Panc1 (cell line): ENCODE results near the gene SLC24A4. TPM values are rescaled to one million over a fixed set of nuclear protein-coding genes. Genes with fewer than 3 reads are reported as not detected.

Source experiments
- ATAC-seq: fragments of 200-7000 bp; cut with Tn5 transposase; 2 replicates; pipeline ENCODE4 v1.9.1; 2020; ENCODE audit warnings: mild to moderate bottlenecking, moderate library complexity
- BruUV-seq: library from RNA; stranded (reverse); fragments of 400-500 nt; replicated peaks from 2 replicates; lab custom pipeline; 2021; lab: Mats Ljungman, UMichigan
- CTCF ChIA-PET: fragments of 300-600 bp; sonication (Branson Sonifier 250); formaldehyde crosslinking; loops from one replicate; lab custom pipeline; 2022; ENCODE audit warnings: antibody characterized with exemption; lab: Charles Lee
- POLR2A ChIA-PET: fragments of 300-600 bp; sonication (Branson Sonifier 250); formaldehyde crosslinking; loops from one replicate; lab custom pipeline; 2022; ENCODE audit warnings: antibody characterized with exemption; lab: Charles Lee
- DNase-seq: peaks from one replicate; pipeline ENCODE4 v3.0.0-alpha.2; 2010; ENCODE audit warnings: low read depth, low spot score
- H3K27ac ChIP-seq: 2 replicates; pipeline ENCODE4 v1.5.1; 2011; ENCODE audit warnings: mild to moderate bottlenecking, low read length, inconsistent platforms
- H3K27me3 ChIP-seq: fragments of 200-500 bp; sonication (Bioruptor generic); 2 replicates; pipeline ENCODE4 v1.6.0; 2014; ENCODE audit warnings: low read length, inconsistent platforms; ENCODE audit not compliant: control insufficient read depth, insufficient read depth
- H3K36me3 ChIP-seq: fragments of 200-500 bp; sonication (Bioruptor generic); 2 replicates; pipeline ENCODE4 v1.5.1; 2014; ENCODE audit warnings: inconsistent platforms, mild to moderate bottlenecking, low read length, moderate library complexity; ENCODE audit not compliant: control insufficient read depth, insufficient read depth
- H3K4me1 ChIP-seq: 2 replicates; pipeline ENCODE4 v1.5.1; 2011; ENCODE audit warnings: inconsistent platforms, mild to moderate bottlenecking, low read length, moderate library complexity; ENCODE audit not compliant: control insufficient read depth, insufficient read depth
- H3K4me3 ChIP-seq, 2 experiments: 2 replicates each; pipeline ENCODE4 v1.5.1; 2011 to 2012; ENCODE audit warnings: low read depth in 2 of 2, low read length in 2 of 2, mild to moderate bottlenecking in 2 of 2, inconsistent platforms in 1 of 2, moderate library complexity in 1 of 2
- H3K9me3 ChIP-seq: fragments of 200-500 bp; sonication (Bioruptor generic); 2 replicates; pipeline ENCODE4 v1.5.1; 2014; ENCODE audit warnings: low read depth, mild to moderate bottlenecking, inconsistent platforms, low read length, moderate library complexity; ENCODE audit not compliant: control insufficient read depth, insufficient read depth
- CTCF ChIP-seq: fragments of 450-650 bp; IDR thresholded peaks from 2 replicates; pipeline ENCODE4 v1.5.1; 2017; ENCODE audit warnings: mild to moderate bottlenecking
- POLR2AphosphoS5 ChIP-seq: IDR thresholded peaks from 2 replicates; pipeline ENCODE4 v1.6.1; 2012; ENCODE audit warnings: mild to moderate bottlenecking, low read depth, low read length, moderate library complexity
- SIN3A ChIP-seq: IDR thresholded peaks from 2 replicates; pipeline ENCODE4 v1.6.1; 2012; ENCODE audit warnings: low read depth, mild to moderate bottlenecking, low read length, moderate library complexity, borderline replicate concordance; ENCODE audit not compliant: insufficient read depth
- TCF7L2 ChIP-seq: IDR thresholded peaks from 2 replicates; pipeline ENCODE4 v1.6.1; 2011; ENCODE audit warnings: mild to moderate bottlenecking, low read depth, low read length, inconsistent platforms
- in situ Hi-C: cut with HindIII; loops from 2 replicates; pipeline ENCODE4 v1.10.0; 2016; ENCODE audit warnings: low sequenced_read_pairs, low pct_unique_long_range_greater_than_20kb
- intact Hi-C: fragments of 100-400 bp; cut with micrococcal nuclease; formaldehyde crosslinking; loops from one replicate; pipeline ENCODE4 v1.10.0; 2022; ENCODE audit not compliant: unreplicated experiment
- total RNA-seq: library from RNA; stranded (reverse); gene quantifications from one replicate; pipeline ENCODE4 v1.2.1, GENCODE V29; 2021; ENCODE audit not compliant: unreplicated experiment
- TF ChIP-seq, protein P1 (sequence below), 2 experiments: IDR thresholded peaks; 2 replicates each; pipeline ENCODE4 v1.6.1; 2011 to 2012; ENCODE audit warnings: low read depth in 2 of 2, control low read depth in 1 of 2, low read length in 1 of 2, mild to moderate bottlenecking in 1 of 2, moderate library complexity in 1 of 2; ENCODE audit not compliant: insufficient read depth in 1 of 2

SLC24A4 gene
- total RNA-seq, 1 experiment from 2014 or later: not detected

DNA sequence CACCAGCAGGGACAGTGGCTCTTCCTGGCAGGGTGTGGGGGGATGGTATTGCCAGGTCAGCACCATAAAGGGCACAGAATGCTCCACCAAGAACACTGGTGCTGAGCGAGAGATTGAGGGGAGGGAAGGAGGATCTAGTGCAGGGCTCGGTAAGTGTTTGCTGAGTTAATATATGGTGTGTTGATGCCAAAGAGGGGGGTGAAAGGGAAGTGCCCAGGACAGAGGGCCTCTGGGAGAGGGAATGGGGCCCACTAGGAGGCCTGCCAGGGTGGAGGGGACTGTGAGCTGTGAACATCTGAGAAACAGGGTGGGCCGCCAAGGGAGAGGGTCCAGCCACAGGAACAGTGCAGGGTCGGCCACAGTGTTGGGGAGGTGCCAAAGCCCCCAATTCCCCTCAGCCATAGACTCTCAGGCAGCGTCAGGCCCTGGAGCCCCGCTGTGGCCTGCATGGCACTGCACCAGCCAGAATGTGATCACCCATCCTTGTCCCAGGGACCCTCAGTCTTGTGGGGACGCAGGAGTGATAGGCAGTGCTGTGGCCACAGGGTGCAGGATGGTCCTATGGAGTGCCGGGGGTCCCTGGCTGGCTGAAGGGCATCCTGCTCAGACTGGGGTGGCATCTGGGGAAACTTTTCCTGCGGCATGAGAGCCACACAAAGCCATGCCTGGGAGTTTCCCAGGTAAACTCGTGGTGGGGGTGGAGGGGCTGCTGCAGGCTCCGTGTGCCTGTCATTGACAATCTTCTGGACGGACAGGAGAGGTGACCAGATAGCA is 202.5 kb downstream of the SLC24A4 start:
- no TSS peak for BruUV-seq
- Histone ChIP-seq H3K4me3 (no peak overlapping the region), H3K27me3 (no peaks in the 10 kb centered on the region), H3K27ac (no peak overlapping the region), H3K4me1 (no peaks in the 10 kb centered on the region), H3K36me3 (no peaks in the 10 kb centered on the region), H3K9me3 (no peaks in the 10 kb centered on the region)
- TF ChIP-seq CTCF (no peak), POLR2AphosphoS5 (no peak), TCF7L2 (no peak), SIN3A (no peak)
- TF ChIP-seq, protein P1, sequence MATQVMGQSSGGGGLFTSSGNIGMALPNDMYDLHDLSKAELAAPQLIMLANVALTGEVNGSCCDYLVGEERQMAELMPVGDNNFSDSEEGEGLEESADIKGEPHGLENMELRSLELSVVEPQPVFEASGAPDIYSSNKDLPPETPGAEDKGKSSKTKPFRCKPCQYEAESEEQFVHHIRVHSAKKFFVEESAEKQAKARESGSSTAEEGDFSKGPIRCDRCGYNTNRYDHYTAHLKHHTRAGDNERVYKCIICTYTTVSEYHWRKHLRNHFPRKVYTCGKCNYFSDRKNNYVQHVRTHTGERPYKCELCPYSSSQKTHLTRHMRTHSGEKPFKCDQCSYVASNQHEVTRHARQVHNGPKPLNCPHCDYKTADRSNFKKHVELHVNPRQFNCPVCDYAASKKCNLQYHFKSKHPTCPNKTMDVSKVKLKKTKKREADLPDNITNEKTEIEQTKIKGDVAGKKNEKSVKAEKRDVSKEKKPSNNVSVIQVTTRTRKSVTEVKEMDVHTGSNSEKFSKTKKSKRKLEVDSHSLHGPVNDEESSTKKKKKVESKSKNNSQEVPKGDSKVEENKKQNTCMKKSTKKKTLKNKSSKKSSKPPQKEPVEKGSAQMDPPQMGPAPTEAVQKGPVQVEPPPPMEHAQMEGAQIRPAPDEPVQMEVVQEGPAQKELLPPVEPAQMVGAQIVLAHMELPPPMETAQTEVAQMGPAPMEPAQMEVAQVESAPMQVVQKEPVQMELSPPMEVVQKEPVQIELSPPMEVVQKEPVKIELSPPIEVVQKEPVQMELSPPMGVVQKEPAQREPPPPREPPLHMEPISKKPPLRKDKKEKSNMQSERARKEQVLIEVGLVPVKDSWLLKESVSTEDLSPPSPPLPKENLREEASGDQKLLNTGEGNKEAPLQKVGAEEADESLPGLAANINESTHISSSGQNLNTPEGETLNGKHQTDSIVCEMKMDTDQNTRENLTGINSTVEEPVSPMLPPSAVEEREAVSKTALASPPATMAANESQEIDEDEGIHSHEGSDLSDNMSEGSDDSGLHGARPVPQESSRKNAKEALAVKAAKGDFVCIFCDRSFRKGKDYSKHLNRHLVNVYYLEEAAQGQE (IDR thresholded peaks at IDR 0.05; ENCODE audit: insufficient read depth in 1 of 2, low read depth in 2 of 2, low read length in 1 of 2): no peak
- POLR2A ChIA-PET: no interaction called here
- CTCF ChIA-PET: no interaction called here
- ATAC-seq (no peak), DNase-seq (no peak)
- in situ Hi-C loops: no loop called here
- intact Hi-C loops: no loop called here

DNA sequence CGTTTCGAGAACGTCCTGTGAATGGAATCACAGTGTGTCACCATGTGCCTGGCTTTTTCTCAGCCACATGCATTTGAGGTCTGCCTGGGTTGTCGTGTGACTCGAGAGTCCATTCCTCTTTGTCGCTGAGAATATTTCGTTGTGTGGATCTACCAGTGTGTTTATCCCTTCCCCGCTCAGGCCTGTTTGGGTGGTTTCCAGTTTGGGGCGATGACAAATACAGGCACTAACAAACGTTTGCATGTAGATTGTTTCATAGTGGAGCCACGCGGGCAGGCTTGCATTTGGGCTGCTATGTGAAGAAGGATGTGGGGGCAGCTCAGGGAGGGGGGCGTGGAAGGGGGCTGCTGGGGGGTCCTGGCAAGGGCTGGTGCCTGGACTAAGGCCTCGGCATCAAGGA is 204.8 kb downstream of the SLC24A4 start:
- DNase-seq: no peak
- in situ Hi-C loops: no loop called here
- intact Hi-C loops: no loop called here

More for the DNA sequence above, 204.8 kb downstream of the SLC24A4 start:
- Histone ChIP-seq H3K27me3 (no peaks in the 10 kb centered on the region), H3K9me3 (no peaks in the 10 kb centered on the region), H3K4me1 (no peaks in the 10 kb centered on the region), H3K4me3 (no peak overlapping the region), H3K27ac (no peak overlapping the region), H3K36me3 (no peaks in the 10 kb centered on the region)
- ChIA-PET CTCF (no interaction called here), POLR2A (no interaction called here)
- BruUV-seq: no TSS peak
- ATAC-seq: no peak
- no peak for TF ChIP-seq CTCF
- TF ChIP-seq, protein P1 (IDR thresholded peaks at IDR 0.05; ENCODE audit: insufficient read depth in 1 of 2, low read depth in 2 of 2, low read length in 1 of 2): no peak
- TF ChIP-seq TCF7L2: no peak
- no peak for TF ChIP-seq POLR2AphosphoS5
- no peak for TF ChIP-seq SIN3A
